ENCODE measurements around the gene JAK1. TPM values are rescaled to one million over a fixed set of nuclear protein-coding genes. Genes with fewer than 3 reads are reported as not detected.
"Not testable (repeated sequence)": the region's sequence is repeated elsewhere in the genome, so short reads cannot be mapped to it uniquely, and the experiment has no call there.

The JAK1 gene
- total and polyA plus RNA-seq, 8 donors = 15.5 to 89.8 (median 50.7) TPM

GRCh38 chr1:64921771-64922170 lies 44.6 kb downstream of the JAK1 start:
- Histone ChIP-seq H3K27ac (no peak overlapping the region), H3K27me3 (no peaks in the 10 kb centered on the region), H3K36me3 (no peaks in the 10 kb centered on the region), H3K4me3 (no peak overlapping the region), H3K9me3 (no peaks in the 10 kb centered on the region), H3K4me1 (peaks cover 18 to 64% (median 51%) of the 10 kb centered on the region in 3 donors)
- TF ChIP-seq, protein P1, sequence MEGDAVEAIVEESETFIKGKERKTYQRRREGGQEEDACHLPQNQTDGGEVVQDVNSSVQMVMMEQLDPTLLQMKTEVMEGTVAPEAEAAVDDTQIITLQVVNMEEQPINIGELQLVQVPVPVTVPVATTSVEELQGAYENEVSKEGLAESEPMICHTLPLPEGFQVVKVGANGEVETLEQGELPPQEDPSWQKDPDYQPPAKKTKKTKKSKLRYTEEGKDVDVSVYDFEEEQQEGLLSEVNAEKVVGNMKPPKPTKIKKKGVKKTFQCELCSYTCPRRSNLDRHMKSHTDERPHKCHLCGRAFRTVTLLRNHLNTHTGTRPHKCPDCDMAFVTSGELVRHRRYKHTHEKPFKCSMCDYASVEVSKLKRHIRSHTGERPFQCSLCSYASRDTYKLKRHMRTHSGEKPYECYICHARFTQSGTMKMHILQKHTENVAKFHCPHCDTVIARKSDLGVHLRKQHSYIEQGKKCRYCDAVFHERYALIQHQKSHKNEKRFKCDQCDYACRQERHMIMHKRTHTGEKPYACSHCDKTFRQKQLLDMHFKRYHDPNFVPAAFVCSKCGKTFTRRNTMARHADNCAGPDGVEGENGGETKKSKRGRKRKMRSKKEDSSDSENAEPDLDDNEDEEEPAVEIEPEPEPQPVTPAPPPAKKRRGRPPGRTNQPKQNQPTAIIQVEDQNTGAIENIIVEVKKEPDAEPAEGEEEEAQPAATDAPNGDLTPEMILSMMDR (IDR thresholded peaks at IDR 0.05) = no peak
- WGBS, 2 donors = 30 to 41% methylated on average over 2 of the region's 2 CpGs
- no peak for ATAC-seq
- no peak for DNase-seq
- intact Hi-C loops (cut with DNase I) = no loop called here
- no peak for FAIRE-seq

GRCh38 chr1:64920941-64921589 lies 45.3 kb downstream of the JAK1 start:
- no peaks in the 10 kb centered on the region for H3K9me3 ChIP-seq
- 54 to 59% methylated on average over 3 of the region's 3 CpGs for WGBS, 2 donors
- peak in 1 of 4 donors; percentile 47 for ATAC-seq
- no peak for FAIRE-seq
- intact Hi-C loops (cut with DNase I) = no loop called here
- peaks cover 23 to 64% (median 58%) of the 10 kb centered on the region in 3 donors for H3K4me1 ChIP-seq
- H3K36me3 ChIP-seq = no peaks in the 10 kb centered on the region
- no peak overlapping the region for H3K4me3 ChIP-seq
- DNase-seq = no peak
- H3K27ac ChIP-seq = no peak overlapping the region
- TF ChIP-seq, protein P1 (IDR thresholded peaks at IDR 0.05) = no peak
- H3K27me3 ChIP-seq = no peaks in the 10 kb centered on the region

DNA sequence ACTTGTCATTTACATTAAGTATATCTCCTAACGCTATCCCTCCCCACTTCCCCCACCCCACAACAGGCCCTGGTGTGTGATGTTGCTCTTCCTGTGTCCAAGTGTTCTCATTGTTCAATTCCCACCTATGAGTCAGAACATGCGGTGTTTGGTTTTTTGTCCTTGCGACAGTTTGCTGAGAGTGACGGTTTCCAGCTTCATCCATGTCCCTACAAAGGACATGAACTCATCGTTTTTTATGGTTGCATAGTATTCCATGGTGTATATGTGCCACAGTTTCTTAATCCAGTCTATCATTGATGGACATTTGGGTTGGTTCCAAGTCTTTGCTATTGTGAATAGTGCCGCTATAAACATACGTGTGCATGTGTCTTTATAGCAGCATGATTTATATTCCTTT lies 47.2 kb downstream of the JAK1 start:
- DNase-seq; H3K36me3 ChIP-seq; H3K27me3 ChIP-seq; H3K9me3 ChIP-seq; ATAC-seq; H3K4me3 ChIP-seq; intact Hi-C loops (cut with DNase I); H3K27ac ChIP-seq; FAIRE-seq: not testable (repeated sequence)
- peaks cover 33 to 73% (median 71%) of the 10 kb centered on the region in 3 donors for H3K4me1 ChIP-seq
- 91 to 92% methylated on average over 7 of the region's 7 CpGs for WGBS, 2 donors

DNA sequence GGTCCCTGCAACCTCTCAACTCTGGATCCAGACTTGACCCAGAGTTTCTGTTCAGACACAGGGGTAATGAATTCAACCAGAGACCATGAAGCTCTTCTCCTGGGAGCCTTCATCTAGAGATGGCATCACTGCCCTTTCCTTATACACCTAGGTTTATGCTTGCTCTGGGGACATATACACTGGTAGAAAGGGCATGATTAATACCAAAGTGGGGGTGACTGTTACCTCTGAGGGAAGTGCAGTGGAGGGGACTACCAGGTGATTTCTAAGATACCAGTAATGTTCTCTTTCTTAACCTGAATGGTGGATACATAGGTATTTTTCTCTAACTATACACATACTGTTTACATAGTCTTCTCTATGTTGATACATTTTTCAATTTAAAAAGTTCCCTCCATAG lies 48.4 kb downstream of the JAK1 start:
- Histone ChIP-seq H3K36me3 (no peaks in the 10 kb centered on the region), H3K4me3 (no peak overlapping the region), H3K27me3 (no peaks in the 10 kb centered on the region), H3K4me1 (peaks cover 38 to 75% (median 64%) of the 10 kb centered on the region in 3 donors), H3K27ac (peak overlapping the region in 2 of 4 donors; percentile 83 to 87), H3K9me3 (no peaks in the 10 kb centered on the region)
- TF ChIP-seq, protein P1 (IDR thresholded peaks at IDR 0.05) = no peak
- DNase-seq (no peak), FAIRE-seq (no peak), ATAC-seq (no peak)
- intact Hi-C loops (cut with DNase I) = no loop called here

GRCh38 chr1:64917328-64917861 lies 49.0 kb downstream of the JAK1 start:
- Histone ChIP-seq H3K4me1 (peaks cover 43 to 76% (median 61%) of the 10 kb centered on the region in 3 donors), H3K4me3 (no peak overlapping the region), H3K27me3 (no peaks in the 10 kb centered on the region), H3K36me3 (no peaks in the 10 kb centered on the region), H3K9me3 (no peaks in the 10 kb centered on the region), H3K27ac (peak overlapping the region; percentile 29 to 87 (median 57))
- TF ChIP-seq, protein P1 (IDR thresholded peaks at IDR 0.05) = no peak
- peak in 3 of 4 donors; percentile 16 to 49 (median 29) for ATAC-seq
- FAIRE-seq = no peak
- intact Hi-C loops (cut with DNase I) = no loop called here
- 58 to 63% methylated on average over 3 of the region's 3 CpGs for WGBS, 2 donors
- peak in 3 of 6 donors; percentile 35 to 52 (median 42) for DNase-seq

All from pancreas (tissue), 10 donors.